H1 (cell line): Measurements from ENCODE around the gene TMPRSS9. TPM values are rescaled to one million over a fixed set of nuclear protein-coding genes. Genes with fewer than 3 reads are reported as not detected.

ENCODE experiments used
- EP300 ChIP-seq, 2 experiments: IDR thresholded peaks; 1 replicate in 1 of 2; 2 replicates in 1 of 2; pipeline ENCODE4 v1.6.1; 2011 to 2012; ENCODE audit warnings: low read depth in 2 of 2, low read length in 2 of 2, mild to moderate bottlenecking in 2 of 2, borderline replicate concordance in 1 of 2, inconsistent platforms in 1 of 2, moderate library complexity in 1 of 2
- HDAC6 ChIP-seq: IDR thresholded peaks from one replicate; pipeline ENCODE4 v1.7.1; 2012; ENCODE audit warnings: low read depth, mild to moderate bottlenecking, inconsistent platforms, low read length, moderate library complexity
- polyA plus RNA-seq, 7 experiments: library from polyadenylated mRNA; depleted of rRNA in 3 of 7; stranded (reverse) in 5 of 7; unstranded in 2 of 7; fragments of >200 nt in 5 of 7; fragments of 200-250 nt in 2 of 7; gene quantifications; 1 replicate in 5 of 7; 2 replicates in 1 of 7; 4 replicates in 1 of 7; pipeline versions ENCODE4 v1.2.1 to v1.2.3, GENCODE V29; 2011 to 2013; ENCODE audit warnings: missing spikeins in 2 of 7, mixed read lengths in 2 of 7
- total RNA-seq: library from RNA; stranded (reverse); fragmentation: NEBNext Ultra II Directional; extraction: Animal tissue kit (Norgen Biotek cat#: 25700); gene quantifications from 2 replicates; pipeline ENCODE4 v1.2.1, GENCODE V29; 2021
- TF ChIP-seq, protein P1 (sequence below), 3 experiments: IDR thresholded peaks; 1 replicate in 2 of 3; 2 replicates in 1 of 3; pipeline versions ENCODE4 v1.5.1 to v1.6.1; 2011; ENCODE audit warnings: low read length in 3 of 3, mild to moderate bottlenecking in 3 of 3, inconsistent platforms in 2 of 3, low read depth in 1 of 3, moderate library complexity in 1 of 3; ENCODE audit not compliant: insufficient read depth in 1 of 3; ENCODE audit errors: control extremely low read depth in 1 of 3
- TF ChIP-seq, protein P2 (sequence below): IDR thresholded peaks from 2 replicates; pipeline ENCODE4 v1.6.1; 2011; ENCODE audit warnings: low read depth, mild to moderate bottlenecking, low read length; ENCODE audit not compliant: insufficient read depth

Gene TMPRSS9
- total and polyA plus RNA-seq, 2 of the 8 experiments (the other 6 are each of a cell fraction or from before 2014, with no cell fraction given), result 0.15 to 0.19 TPM

DNA sequence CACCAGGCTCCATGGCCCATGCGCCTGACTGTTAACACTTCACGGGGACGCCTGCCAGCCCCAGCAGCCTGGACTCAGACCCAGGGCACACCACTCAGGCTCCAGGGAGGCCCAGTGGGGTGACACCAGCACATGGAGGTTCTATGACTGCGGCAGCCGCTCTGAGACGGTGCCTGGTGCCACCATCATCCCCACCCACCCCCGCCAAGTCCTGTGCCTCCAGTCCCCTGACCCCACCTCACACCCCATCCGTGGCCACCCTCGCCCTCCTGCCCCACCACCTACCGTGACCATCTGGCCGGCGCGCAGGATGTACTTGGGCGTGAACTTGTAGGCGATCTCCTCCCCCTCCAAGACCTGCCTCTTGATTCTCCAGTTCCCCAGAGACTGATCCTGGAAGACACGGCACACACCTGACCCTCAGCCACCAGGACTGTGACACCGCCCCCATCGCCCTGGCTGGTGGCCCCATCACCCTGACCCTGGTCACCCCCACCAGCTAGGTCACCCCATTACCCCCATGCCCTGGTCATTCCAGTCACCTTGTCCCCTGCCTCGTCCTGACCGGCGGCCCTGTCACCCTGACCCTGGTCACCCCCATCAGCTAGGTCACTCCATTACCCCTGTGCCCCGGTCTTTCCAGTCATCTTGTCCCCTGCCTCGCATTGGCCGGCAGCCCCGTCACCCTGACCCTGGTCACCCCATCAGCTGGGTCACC, 72.2 kb downstream of the TMPRSS9 start (continued):
- TF ChIP-seq, protein P1, sequence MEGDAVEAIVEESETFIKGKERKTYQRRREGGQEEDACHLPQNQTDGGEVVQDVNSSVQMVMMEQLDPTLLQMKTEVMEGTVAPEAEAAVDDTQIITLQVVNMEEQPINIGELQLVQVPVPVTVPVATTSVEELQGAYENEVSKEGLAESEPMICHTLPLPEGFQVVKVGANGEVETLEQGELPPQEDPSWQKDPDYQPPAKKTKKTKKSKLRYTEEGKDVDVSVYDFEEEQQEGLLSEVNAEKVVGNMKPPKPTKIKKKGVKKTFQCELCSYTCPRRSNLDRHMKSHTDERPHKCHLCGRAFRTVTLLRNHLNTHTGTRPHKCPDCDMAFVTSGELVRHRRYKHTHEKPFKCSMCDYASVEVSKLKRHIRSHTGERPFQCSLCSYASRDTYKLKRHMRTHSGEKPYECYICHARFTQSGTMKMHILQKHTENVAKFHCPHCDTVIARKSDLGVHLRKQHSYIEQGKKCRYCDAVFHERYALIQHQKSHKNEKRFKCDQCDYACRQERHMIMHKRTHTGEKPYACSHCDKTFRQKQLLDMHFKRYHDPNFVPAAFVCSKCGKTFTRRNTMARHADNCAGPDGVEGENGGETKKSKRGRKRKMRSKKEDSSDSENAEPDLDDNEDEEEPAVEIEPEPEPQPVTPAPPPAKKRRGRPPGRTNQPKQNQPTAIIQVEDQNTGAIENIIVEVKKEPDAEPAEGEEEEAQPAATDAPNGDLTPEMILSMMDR (IDR thresholded peaks at IDR 0.05; ENCODE audit: control extremely low read depth in 1 of 3, insufficient read depth in 1 of 3, low read depth in 1 of 3, low read length in 3 of 3), result no peak
- TF ChIP-seq EP300 (IDR thresholded peaks at IDR 0.05; ENCODE audit: borderline replicate concordance in 1 of 2, low read depth in 2 of 2, low read length in 2 of 2) (no peak), HDAC6 (no peak)
- TF ChIP-seq, protein P2, sequence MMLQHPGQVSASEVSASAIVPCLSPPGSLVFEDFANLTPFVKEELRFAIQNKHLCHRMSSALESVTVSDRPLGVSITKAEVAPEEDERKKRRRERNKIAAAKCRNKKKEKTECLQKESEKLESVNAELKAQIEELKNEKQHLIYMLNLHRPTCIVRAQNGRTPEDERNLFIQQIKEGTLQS, result no peak
- TF ChIP-seq, all 59 proteins: peak for 0
